ENCODE measurements around the gene PQBP1. TPM values are rescaled to one million over a fixed set of nuclear protein-coding genes. Genes with fewer than 3 reads are reported as not detected.

Gene PQBP1
- total and polyA plus RNA-seq, 2 experiments from 2014 or later: 33.8 to 82.9 TPM

DNA sequence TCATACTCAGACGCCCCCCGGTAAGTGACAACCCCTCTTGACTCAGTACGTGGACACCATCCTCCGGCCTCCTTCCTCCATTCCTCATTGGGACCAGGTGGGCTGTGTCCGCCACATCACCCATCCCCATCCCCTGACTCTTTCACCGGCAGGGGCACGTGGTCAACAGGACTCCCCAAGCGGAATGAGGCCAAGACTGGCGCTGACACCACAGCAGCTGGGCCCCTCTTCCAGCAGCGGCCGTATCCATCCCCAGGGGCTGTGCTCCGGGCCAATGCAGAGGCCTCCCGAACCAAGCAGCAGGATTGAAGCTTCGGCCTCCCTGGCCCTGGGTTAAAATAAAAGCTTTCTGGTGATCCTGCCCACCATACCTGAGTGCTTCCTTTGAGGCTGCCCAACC lies 5.0 kb downstream of the PQBP1 start:
- no peak for DNase-seq (ENCODE audit: low spot score)
- H3K27me3 ChIP-seq: no peaks in the 10 kb centered on the region
- H3K4me3 ChIP-seq: no peak overlapping the region
- no peaks in the 10 kb centered on the region for H3K4me1 ChIP-seq (ENCODE audit: insufficient read depth)
- TF ChIP-seq EZH2 (IDR thresholded peaks at IDR 0.05; ENCODE audit: borderline replicate concordance) (no peak), EZH2phosphoT487 (IDR thresholded peaks at IDR 0.05; ENCODE audit: low read depth, severe bottlenecking, unreplicated experiment) (no peak)
- TF ChIP-seq, protein P1, sequence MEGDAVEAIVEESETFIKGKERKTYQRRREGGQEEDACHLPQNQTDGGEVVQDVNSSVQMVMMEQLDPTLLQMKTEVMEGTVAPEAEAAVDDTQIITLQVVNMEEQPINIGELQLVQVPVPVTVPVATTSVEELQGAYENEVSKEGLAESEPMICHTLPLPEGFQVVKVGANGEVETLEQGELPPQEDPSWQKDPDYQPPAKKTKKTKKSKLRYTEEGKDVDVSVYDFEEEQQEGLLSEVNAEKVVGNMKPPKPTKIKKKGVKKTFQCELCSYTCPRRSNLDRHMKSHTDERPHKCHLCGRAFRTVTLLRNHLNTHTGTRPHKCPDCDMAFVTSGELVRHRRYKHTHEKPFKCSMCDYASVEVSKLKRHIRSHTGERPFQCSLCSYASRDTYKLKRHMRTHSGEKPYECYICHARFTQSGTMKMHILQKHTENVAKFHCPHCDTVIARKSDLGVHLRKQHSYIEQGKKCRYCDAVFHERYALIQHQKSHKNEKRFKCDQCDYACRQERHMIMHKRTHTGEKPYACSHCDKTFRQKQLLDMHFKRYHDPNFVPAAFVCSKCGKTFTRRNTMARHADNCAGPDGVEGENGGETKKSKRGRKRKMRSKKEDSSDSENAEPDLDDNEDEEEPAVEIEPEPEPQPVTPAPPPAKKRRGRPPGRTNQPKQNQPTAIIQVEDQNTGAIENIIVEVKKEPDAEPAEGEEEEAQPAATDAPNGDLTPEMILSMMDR (IDR thresholded peaks at IDR 0.05; ENCODE audit: poor library complexity): no peak
- no peaks in the 10 kb centered on the region for H3K9me2 ChIP-seq (replicated peaks; ENCODE audit: insufficient read depth)
- no peaks in the 10 kb centered on the region for H3K36me3 ChIP-seq (replicated peaks; ENCODE audit: insufficient read depth, low read depth)
- 90% methylated on average over 14 of the region's 14 CpGs for WGBS (ENCODE audit: low lambda C conversion rate, missing lambda C conversion rate)
- H3K4me2 ChIP-seq: no peak overlapping the region
- no peak overlapping the region for H2AFZ ChIP-seq
- no peaks in the 10 kb centered on the region for H4K20me1 ChIP-seq (ENCODE audit: insufficient read depth, poor library complexity, severe bottlenecking)
- H3K79me2 ChIP-seq: peaks cover 17% of the 10 kb centered on the region
- no peak overlapping the region for H3K27ac ChIP-seq
- no peaks in the 10 kb centered on the region for H3K9me3 ChIP-seq (ENCODE audit: low read depth)

DNA sequence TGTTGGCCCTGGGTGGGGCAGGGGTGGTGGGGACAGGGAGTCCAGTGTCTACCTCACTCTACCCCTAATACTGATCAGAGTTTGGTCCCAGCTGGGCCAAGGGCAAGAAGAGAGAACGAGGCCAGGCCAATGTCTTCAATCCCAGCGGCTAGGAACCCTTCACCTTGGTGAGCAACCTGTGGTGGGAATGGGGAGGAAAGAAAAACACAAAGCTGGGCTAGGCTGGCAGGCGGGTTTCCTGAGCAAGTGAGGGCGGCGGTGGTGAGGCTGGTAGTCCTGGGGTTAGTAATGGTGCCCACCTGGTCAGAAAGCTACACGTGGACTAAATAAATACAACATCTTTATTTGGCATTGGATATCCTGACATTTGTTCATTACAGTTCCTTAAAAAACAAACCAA lies 5.6 kb downstream of the PQBP1 start:
- no peaks in the 10 kb centered on the region for H3K9me2 ChIP-seq (replicated peaks; ENCODE audit: insufficient read depth)
- no peaks in the 10 kb centered on the region for H3K4me1 ChIP-seq (ENCODE audit: insufficient read depth)
- no peak overlapping the region for H3K27ac ChIP-seq
- no peaks in the 10 kb centered on the region for H3K9me3 ChIP-seq (ENCODE audit: low read depth)
- 92% methylated on average over 6 of the region's 6 CpGs for WGBS (ENCODE audit: low lambda C conversion rate, missing lambda C conversion rate)
- peaks cover 18% of the 10 kb centered on the region for H3K79me2 ChIP-seq
- H3K27me3 ChIP-seq: no peaks in the 10 kb centered on the region
- H3K4me2 ChIP-seq: no peak overlapping the region
- no peaks in the 10 kb centered on the region for H4K20me1 ChIP-seq (ENCODE audit: insufficient read depth, poor library complexity, severe bottlenecking)
- no peak overlapping the region for H2AFZ ChIP-seq
- TF ChIP-seq EZH2phosphoT487 (IDR thresholded peaks at IDR 0.05; ENCODE audit: low read depth, severe bottlenecking, unreplicated experiment): no peak
- TF ChIP-seq, protein P1 (IDR thresholded peaks at IDR 0.05; ENCODE audit: poor library complexity): no peak
- TF ChIP-seq EZH2 (IDR thresholded peaks at IDR 0.05; ENCODE audit: borderline replicate concordance): no peak
- no peak for DNase-seq (ENCODE audit: low spot score)
- no peaks in the 10 kb centered on the region for H3K36me3 ChIP-seq (replicated peaks; ENCODE audit: insufficient read depth, low read depth)
- H3K4me3 ChIP-seq: no peak overlapping the region

DNA sequence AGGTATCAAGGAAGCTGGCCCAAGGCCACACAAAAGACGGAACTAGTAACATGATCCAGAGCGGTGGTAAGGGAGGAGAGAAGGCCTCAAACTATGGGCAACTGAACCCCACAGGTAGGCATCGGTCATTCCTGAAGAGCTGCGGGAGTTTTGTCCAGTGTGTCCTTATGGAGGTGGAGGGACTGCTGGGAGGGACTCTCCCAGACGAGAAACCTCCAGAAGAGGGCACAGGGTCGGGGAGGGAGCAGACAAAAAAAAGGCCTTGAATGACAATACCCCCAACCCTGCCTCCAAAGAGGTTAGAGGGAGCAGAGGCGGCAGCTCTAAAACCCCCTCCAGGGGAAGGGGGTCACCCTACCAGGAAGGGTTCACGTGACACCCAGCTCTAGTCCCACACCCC lies 6.5 kb downstream of the PQBP1 start:
- TF ChIP-seq EZH2phosphoT487 (IDR thresholded peaks at IDR 0.05; ENCODE audit: low read depth, severe bottlenecking, unreplicated experiment): no peak
- TF ChIP-seq, protein P1 (IDR thresholded peaks at IDR 0.05; ENCODE audit: poor library complexity): no peak
- no peak for TF ChIP-seq EZH2 (IDR thresholded peaks at IDR 0.05; ENCODE audit: borderline replicate concordance)
- Histone ChIP-seq H3K4me3 (no peak overlapping the region), H3K9me2 (replicated peaks; ENCODE audit: insufficient read depth) (no peaks in the 10 kb centered on the region), H3K79me2 (peaks cover 22% of the 10 kb centered on the region), H3K4me1 (ENCODE audit: insufficient read depth) (no peaks in the 10 kb centered on the region), H3K4me2 (no peak overlapping the region), H3K27ac (no peak overlapping the region), H3K27me3 (no peaks in the 10 kb centered on the region), H3K9me3 (ENCODE audit: low read depth) (no peaks in the 10 kb centered on the region), H3K36me3 (replicated peaks; ENCODE audit: insufficient read depth, low read depth) (no peaks in the 10 kb centered on the region), H2AFZ (no peak overlapping the region), H4K20me1 (ENCODE audit: insufficient read depth, poor library complexity, severe bottlenecking) (no peaks in the 10 kb centered on the region)
- WGBS (ENCODE audit: low lambda C conversion rate, missing lambda C conversion rate): 83% methylated on average over 8 of the region's 8 CpGs
- no peak for DNase-seq (ENCODE audit: low spot score)

DNA sequence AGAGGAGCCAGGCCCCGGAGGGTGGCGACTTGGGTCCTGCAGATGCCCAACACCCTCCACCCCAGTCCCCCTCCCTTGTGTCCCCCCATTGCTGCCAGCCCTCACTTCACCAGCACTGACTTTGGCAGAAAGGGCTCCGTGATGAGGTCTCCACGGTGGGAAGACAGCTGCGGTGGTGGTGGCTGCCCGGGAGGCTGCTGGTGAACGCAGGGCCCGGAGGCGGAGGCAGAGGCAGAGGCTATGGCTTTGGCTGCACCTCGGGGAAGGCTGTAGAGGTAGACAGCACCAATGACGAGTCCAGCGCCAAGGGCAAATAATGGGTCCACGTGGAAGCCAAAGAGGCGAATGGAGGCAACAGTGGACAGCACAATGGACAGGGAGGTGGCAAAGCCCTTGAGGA lies 6.9 kb downstream of the PQBP1 start:
- TF ChIP-seq, protein P1 (IDR thresholded peaks at IDR 0.05; ENCODE audit: poor library complexity): no peak
- TF ChIP-seq EZH2phosphoT487 (IDR thresholded peaks at IDR 0.05; ENCODE audit: low read depth, severe bottlenecking, unreplicated experiment) (no peak), EZH2 (IDR thresholded peaks at IDR 0.05; ENCODE audit: borderline replicate concordance) (no peak)
- 88% methylated on average over 13 of the region's 14 CpGs for WGBS (ENCODE audit: low lambda C conversion rate, missing lambda C conversion rate)
- no peaks in the 10 kb centered on the region for H3K36me3 ChIP-seq (replicated peaks; ENCODE audit: insufficient read depth, low read depth)

More for the DNA sequence above, 6.9 kb downstream of the PQBP1 start:
- Histone ChIP-seq H3K79me2 (peaks cover 19% of the 10 kb centered on the region), H3K27me3 (no peaks in the 10 kb centered on the region), H3K27ac (no peak overlapping the region), H4K20me1 (ENCODE audit: insufficient read depth, poor library complexity, severe bottlenecking) (no peaks in the 10 kb centered on the region), H2AFZ (no peak overlapping the region), H3K9me3 (ENCODE audit: low read depth) (no peaks in the 10 kb centered on the region), H3K9me2 (replicated peaks; ENCODE audit: insufficient read depth) (no peaks in the 10 kb centered on the region), H3K4me3 (no peak overlapping the region), H3K4me1 (ENCODE audit: insufficient read depth) (no peaks in the 10 kb centered on the region), H3K4me2 (no peak overlapping the region)
- DNase-seq (ENCODE audit: low spot score): no peak
